ENCODE data around the gene KRR1. TPM values are rescaled to one million over a fixed set of nuclear protein-coding genes. Genes with fewer than 3 reads are reported as not detected.
"Not testable (repeated sequence)": the region's sequence is repeated elsewhere in the genome, so short reads cannot be mapped to it uniquely, and the experiment has no call there.

KRR1 gene
- total RNA-seq, 1 donor from 2014 or later: 57.7 TPM

- no peak for TF ChIP-seq CTCF (IDR thresholded peaks at IDR 0.05; ENCODE audit: partially characterized antibody, unreplicated experiment)
- H3K27me3 Mint-ChIP-seq (ENCODE audit: unreplicated experiment): no peaks in the 10 kb centered on the region
- DNase-seq: no peak
- H3K9me3 Mint-ChIP-seq (ENCODE audit: unreplicated experiment): no peaks in the 10 kb centered on the region
- H3K27ac Mint-ChIP-seq (ENCODE audit: unreplicated experiment): no peak overlapping the region
- no peak overlapping the region for H3K4me3 Mint-ChIP-seq (ENCODE audit: unreplicated experiment)
- H3K36me3 Mint-ChIP-seq (ENCODE audit: unreplicated experiment): no peaks in the 10 kb centered on the region
- no peaks in the 10 kb centered on the region for H3K4me1 Mint-ChIP-seq (ENCODE audit: low read depth, unreplicated experiment)
Measured at GRCh38 chr12:75471902-75472890, 39.2 kb downstream of the KRR1 start.

GRCh38 chr12:75460204-75460603, 51.2 kb downstream of the KRR1 start:
- no peaks in the 10 kb centered on the region for H3K4me1 Mint-ChIP-seq (ENCODE audit: low read depth, unreplicated experiment)

GRCh38 chr12:75459755-75460154, 51.7 kb downstream of the KRR1 start:
- peaks cover 2% of the 10 kb centered on the region for H3K9me3 Mint-ChIP-seq (ENCODE audit: unreplicated experiment)
- no peaks in the 10 kb centered on the region for H3K36me3 Mint-ChIP-seq (ENCODE audit: unreplicated experiment)
- no peaks in the 10 kb centered on the region for H3K4me1 Mint-ChIP-seq (ENCODE audit: low read depth, unreplicated experiment)
- TF ChIP-seq CTCF (IDR thresholded peaks at IDR 0.05; ENCODE audit: partially characterized antibody, unreplicated experiment): no peak
- H3K27me3 Mint-ChIP-seq (ENCODE audit: unreplicated experiment): no peaks in the 10 kb centered on the region
- H3K4me3 Mint-ChIP-seq (ENCODE audit: unreplicated experiment): no peak overlapping the region
- no peak overlapping the region for H3K27ac Mint-ChIP-seq (ENCODE audit: unreplicated experiment)
- no peak for DNase-seq

More at GRCh38 chr12:75460204-75460603, 51.2 kb downstream of the KRR1 start:
- Mint-ChIP-seq H3K36me3 (ENCODE audit: unreplicated experiment) (no peaks in the 10 kb centered on the region), H3K27ac (ENCODE audit: unreplicated experiment) (no peak overlapping the region), H3K9me3 (ENCODE audit: unreplicated experiment) (peaks cover 2% of the 10 kb centered on the region), H3K4me3 (ENCODE audit: unreplicated experiment) (no peak overlapping the region), H3K27me3 (ENCODE audit: unreplicated experiment) (no peaks in the 10 kb centered on the region)
- no peak for DNase-seq
- no peak for TF ChIP-seq CTCF (IDR thresholded peaks at IDR 0.05; ENCODE audit: partially characterized antibody, unreplicated experiment)

- not testable (repeated sequence) for H3K36me3 Mint-ChIP-seq (ENCODE audit: unreplicated experiment); H3K9me3 Mint-ChIP-seq (ENCODE audit: unreplicated experiment); H3K4me3 Mint-ChIP-seq (ENCODE audit: unreplicated experiment); H3K4me1 Mint-ChIP-seq (ENCODE audit: low read depth, unreplicated experiment); H3K27ac Mint-ChIP-seq (ENCODE audit: unreplicated experiment); H3K27me3 Mint-ChIP-seq (ENCODE audit: unreplicated experiment)
- peak; percentile 17 for DNase-seq
Measured at GRCh38 chr12:75457866-75458265, 53.5 kb downstream of the KRR1 start.

- no peaks in the 10 kb centered on the region for H3K27me3 Mint-ChIP-seq (ENCODE audit: unreplicated experiment)
- TF ChIP-seq CTCF (IDR thresholded peaks at IDR 0.05; ENCODE audit: partially characterized antibody, unreplicated experiment): no peak
- H3K27ac Mint-ChIP-seq (ENCODE audit: unreplicated experiment): no peak overlapping the region
- H3K4me1 Mint-ChIP-seq (ENCODE audit: low read depth, unreplicated experiment): no peaks in the 10 kb centered on the region
- H3K4me3 Mint-ChIP-seq (ENCODE audit: unreplicated experiment): no peak overlapping the region
- H3K9me3 Mint-ChIP-seq (ENCODE audit: unreplicated experiment): peaks cover 2% of the 10 kb centered on the region
- DNase-seq: no peak
- no peaks in the 10 kb centered on the region for H3K36me3 Mint-ChIP-seq (ENCODE audit: unreplicated experiment)
Measured at GRCh38 chr12:75457191-75457590, 54.2 kb downstream of the KRR1 start.
